ENCODE measurements around the gene FBXO11.

GRCh38 chr2:47935071-47935470 lies 28.8 kb upstream of the FBXO11 start:
- no peak for TF ChIP-seq EZH2 (IDR thresholded peaks at IDR 0.05; ENCODE audit: low read length, missing control alignments)
- no peak for TF ChIP-seq CTCF (conservative IDR thresholded peaks at IDR 0.05 in 1 of 2, IDR thresholded peaks at IDR 0.05 in 1 of 2; ENCODE audit: low read depth in 1 of 2, low read length in 2 of 2)

Data from fibroblast of lung (primary cell).